Stimulated activated CD4-positive, alpha-beta T cell treated with anti-CD3 and anti-CD28 coated beads, Interleukin-1b, Interleukin-23, amount 100 ng/mL, for 24 hours (primary cell): ENCODE results near the gene GPR35.

ENCODE experiments used
- DNase-seq, 4 experiments: peaks; one replicate each; pipeline ENCODE4 v3.0.0-alpha.2; 2020; ENCODE audit warnings: low read depth in 4 of 4, low spot score in 1 of 4

GPR35 gene, protein sequence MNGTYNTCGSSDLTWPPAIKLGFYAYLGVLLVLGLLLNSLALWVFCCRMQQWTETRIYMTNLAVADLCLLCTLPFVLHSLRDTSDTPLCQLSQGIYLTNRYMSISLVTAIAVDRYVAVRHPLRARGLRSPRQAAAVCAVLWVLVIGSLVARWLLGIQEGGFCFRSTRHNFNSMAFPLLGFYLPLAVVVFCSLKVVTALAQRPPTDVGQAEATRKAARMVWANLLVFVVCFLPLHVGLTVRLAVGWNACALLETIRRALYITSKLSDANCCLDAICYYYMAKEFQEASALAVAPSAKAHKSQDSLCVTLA

DNA sequence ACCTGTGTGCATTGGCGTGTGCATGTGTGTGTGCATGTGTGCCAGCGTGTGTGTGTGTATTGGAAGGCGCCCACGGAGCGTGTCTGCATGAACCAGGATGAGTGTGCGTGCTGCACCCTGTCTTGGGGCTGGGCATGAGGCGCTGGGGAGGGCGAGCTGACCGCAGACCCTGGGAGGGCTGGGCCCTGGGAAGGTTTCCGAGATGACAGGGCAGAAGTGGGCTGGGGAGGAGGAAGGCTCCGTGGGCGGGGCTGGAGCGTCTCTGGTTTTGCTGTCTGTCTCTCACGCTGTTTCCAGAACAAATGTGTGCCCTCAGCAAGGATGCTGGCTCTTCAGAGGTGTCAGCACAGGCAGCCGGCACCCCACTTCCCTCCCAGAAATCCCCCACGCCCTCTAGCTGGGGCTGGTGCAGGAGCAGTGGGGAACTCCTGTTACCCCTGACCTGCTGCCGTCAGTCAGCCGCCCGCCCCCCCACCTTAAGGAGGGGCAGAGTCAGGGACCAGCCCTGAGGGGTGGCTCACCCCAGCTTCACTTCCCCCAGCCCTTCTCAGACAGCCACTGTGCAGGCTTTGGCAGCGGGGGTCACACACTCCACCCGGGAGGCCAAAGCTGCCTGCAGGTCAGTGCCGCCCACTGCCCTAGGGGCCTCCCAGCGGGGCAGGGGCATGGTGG, at the start of gene GPR35:
TSS of gene GPR35 (plus strand) at position 531 of the 672 bp plus-strand sequence. CDS start 4,473 bp downstream, outside the sequence.
- DNase-seq: peak; percentile 16 to 73 (median 48)

DNA sequence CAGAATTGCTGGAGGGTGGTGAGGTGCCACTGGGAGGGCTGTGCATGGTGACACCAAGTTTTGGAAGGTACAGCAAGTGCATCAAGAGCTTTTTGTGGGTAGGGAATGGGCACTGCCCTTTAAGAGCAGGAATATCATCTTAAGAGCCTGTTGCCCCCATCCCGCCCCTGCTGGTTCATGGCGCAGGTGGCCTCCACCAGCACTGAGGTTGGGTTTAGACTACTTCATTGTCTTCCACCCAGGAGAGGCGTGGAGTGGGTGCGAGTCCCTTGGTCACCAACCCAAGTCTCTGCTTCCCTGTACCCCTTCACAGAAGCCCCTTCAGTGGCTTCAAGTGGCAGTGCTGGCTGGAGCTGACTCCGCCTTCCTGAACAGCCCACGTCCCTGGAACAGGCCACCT, 49.2 kb upstream of the GPR35 start:
- no peak for DNase-seq

DNA sequence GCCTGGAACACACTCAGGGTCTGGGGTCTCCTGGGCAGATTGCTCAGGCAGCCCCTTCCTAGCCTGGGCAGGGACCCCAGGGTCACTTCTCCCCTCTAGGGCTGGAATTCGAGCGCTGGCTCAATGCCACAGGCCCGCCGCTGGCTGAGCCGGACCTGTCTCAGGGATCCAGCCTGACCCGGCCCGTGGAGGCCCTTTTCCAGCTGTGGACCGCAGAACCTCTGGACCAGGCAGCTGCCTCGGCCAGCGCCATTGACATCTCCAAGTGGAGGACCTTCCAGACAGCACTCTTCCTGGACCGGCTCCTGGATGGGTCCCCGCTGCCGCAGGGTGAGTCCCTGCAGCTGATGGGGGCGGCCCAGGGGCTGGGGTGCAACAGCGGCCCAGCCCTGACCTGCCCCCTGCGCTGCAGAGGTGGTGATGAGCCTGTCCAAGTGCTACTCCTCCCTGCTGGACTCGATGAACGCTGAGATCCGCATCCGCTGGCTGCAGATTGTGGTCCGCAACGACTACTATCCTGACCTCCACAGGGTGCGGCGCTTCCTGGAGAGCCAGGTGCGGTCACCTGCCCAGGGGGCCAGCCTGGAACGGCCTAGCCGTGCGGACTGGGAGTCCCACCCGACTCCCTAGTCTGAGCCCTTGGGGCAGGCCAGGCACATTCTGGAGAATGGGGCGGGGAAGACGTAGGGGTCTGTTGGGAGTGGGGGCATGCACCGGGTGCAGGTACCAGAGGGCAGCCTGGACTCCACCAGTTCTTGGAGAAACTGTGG, 48.7 kb upstream of the GPR35 start:
- DNase-seq: no peak

DNA sequence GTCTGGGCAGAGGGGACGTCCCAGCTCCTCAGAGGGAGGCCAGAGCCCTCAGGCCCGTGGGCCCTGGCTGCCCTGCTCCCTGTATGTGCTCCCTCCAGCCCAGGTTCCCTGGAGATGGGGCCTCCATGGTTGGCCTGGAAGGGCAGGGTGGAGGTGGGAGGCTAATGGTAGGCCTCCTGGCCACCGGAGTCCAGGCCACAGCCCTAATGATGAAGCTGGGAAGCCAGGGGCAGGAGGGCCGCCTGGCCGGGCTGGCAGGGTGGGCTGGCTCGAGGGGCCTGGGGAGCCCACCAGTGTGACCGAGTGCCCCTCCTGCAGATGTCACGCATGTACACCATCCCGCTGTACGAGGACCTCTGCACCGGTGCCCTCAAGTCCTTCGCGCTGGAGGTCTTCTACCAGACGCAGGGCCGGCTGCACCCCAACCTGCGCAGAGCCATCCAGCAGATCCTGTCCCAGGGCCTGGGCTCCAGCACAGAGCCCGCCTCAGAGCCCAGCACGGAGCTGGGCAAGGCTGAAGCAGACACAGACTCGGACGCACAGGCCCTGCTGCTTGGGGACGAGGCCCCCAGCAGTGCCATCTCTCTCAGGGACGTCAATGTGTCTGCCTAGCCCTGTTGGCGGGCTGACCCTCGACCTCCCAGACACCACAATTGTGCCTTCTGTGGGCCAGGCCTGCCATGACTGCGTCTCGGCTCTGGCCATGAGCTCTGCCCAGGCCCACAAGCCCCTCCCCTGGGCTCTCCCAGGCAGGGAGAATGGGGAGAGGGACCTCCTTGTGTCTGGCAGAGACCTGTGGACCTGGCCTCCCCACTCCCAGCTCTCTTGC, 47.8 kb upstream of the GPR35 start:
- no peak for DNase-seq

DNA sequence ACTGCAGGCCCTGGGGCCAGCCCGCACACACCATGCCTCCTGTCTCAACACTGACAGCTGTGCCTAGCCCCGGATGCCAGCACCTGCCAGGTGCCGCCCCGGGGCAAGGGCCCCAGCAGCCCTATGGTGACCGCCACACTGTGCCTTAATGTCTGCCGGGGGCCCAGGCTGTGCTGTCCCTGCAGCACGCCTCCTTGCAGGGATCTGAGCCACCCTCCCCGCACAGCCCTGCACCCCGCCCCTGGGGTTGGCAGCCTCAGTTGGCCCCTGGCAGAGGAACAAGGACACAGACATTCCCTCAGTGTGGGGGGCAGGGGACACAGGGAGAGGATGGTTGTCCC, 47.2 kb upstream of the GPR35 start:
- no peak for DNase-seq

DNA sequence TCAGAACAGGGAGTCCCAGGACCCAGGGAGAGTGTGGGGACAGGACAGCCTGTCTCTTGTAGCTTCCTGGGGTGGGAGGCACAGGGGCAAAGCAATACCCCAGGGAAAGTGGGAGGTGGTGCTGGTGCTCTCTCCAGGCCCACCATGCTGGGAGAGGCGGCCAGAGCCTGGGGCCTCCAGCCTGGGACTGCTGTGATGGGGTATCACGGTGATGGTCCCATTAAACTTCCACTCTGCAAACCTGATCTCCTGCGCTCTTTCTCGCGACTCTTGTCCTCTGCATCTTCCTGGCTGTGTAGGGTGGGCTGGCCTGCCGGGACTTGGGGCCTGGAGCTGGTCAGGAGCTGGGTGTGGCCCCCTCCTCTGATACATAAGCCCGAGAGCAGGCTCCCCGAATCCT, 46.8 kb upstream of the GPR35 start:
- no peak for DNase-seq

DNA sequence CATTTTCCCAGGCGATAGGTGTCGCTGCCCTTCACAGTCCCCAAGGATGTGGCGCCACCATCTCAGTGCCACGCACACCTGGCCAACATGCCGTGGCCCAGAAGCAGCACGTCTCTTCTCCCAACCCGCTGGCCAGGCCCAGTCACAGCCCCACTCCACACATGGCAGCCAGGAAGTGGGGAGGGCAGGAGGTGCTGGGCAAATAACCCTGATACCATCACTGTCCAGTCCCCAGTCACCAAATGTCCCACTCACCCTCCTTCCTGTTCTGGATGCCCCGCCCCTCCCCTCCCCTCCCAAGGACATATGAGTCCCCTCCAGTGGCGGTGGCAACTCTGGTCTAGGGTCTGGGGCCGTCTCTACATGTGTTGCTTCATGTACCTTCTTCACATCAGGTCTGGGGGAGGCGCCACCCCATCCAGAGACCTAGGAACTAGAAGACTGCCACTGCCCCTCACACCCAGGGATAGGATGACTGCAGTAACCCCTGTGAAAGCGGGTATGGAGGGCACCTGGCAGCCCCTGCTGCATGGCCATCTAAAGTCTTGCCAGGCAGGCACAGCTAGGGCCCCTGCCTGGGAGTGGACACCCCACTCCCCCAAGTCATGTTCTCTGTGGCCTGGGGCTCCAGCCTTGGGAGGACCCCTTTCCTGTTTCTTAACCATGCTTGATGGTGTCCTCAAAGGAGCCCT, 46.1 kb upstream of the GPR35 start:
- no peak for DNase-seq

DNA sequence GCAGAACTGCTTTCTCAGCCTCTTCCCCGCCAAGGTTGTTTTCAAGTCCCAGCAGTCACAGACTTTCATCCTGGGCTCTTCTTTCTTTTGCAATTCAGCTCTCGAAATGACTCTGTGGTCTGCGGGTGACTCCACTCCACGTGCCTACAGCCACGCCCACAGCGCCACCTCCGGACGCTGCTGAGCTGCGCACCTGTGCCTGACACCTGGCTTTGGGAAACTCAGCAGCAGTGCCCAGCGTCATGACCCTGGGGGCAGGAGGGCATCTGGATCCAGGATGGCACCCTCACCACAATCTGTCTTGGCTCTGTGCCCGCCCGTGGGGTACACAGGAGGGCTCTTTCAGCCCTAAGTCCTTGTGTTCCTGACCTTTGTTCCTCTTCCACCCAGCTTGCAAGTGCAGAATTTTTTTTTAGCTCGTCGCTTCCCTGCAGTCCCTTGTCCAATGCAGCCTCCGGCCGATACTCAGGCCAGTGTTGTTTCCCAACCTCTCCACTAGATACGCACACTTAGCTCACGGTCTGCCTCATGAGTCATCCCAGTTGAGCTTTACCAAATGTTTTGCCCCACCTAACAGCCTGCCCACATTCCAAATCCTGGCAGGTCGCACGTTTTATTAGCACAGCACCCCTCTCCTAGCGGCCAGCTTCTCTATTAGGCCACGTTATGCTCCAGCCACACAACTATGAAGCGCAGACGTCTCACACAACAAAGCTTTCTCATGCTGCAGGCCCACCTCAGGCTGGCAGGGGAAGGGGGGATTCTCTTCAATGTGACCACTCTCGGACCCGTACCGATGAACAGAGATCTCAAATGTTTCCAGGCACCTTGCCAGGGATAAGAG, 45.3 kb upstream of the GPR35 start:
- DNase-seq: peak in 3 of 4 experiments; percentile 53 to 65 (median 53)

DNA sequence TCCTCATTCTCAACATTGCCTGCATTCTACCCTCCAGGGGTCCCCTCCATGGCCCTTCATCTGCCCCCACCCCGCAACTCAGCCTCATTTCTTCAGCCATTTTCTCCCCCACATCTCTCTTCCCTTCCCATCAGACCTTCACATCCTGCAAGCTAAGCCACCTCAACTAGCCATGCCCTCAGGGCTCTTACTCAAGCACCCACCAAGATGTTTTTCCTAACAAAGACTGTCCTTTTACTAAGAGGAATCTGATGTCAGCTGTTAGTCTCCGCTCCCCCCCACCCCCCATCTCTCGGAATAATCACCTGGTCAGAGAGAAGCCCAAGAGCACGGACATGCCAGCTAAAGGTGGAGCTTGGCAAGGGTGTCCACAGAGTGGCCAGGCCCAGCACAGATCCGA, 43.5 kb upstream of the GPR35 start:
- DNase-seq: no peak

DNA sequence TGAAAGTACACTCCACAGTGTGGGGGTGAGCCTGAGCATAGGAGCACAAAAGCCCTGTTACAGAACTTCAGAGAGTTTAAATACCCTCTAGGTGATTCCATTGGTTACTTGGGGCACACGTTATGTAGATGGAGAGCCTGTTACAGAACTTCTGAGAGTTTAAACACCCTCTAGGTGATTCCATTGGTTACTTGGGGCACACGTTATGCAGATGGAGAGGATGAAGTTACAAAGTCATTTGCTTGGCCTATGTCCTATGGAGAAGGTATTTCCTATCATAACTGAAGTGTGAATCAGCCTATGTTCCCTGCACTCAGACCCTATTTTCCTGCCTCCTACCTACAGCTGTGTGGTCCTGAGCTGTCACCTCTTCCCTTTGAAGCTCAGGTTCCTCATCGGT, 42.5 kb upstream of the GPR35 start:
- no peak for DNase-seq

DNA sequence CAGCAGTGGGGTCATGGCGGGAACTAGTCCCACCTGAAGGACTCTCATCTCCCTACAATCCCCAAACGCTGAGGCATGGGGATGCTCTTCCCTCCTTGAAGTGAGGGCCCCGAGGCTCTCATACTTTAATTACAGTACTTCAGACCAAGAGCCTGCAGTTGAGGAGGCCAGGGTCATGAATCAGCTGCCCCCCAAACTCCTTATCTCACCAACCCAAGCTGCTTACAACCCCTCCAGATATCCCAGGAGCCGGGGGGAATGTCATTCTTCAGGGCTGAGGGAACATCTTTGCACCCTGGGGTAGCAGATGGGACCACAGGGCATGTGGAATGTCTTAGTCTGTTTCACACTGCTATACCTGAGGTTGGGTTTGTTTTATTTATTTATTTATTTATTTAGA, 41.5 kb upstream of the GPR35 start:
- DNase-seq: no peak

DNA sequence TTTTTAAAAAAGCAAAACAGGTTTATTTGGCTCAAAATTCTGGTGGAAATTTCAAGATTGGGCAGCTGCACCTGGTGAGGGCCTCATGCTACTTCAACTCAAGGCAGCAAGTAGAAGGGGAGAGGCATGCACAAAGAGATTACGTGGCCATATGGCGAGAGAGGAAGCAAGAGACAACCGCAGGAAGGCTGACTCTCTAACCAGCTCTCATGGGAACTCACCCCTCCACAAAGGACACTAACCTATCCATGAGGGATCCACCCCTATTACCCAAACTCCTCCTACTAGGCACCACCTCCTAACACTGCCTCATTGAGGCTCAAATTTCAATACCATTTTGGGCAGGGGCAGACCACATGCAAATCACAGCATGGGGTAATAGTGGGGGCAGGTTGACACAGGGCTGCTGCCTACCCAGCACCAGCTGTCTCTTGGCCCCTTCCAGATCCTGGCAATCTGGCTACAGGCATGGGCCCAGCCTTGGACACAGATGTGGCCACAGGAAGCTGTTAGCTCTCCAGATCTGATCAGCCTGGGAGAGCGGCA, 40.7 kb upstream of the GPR35 start:
- DNase-seq: no peak

DNA sequence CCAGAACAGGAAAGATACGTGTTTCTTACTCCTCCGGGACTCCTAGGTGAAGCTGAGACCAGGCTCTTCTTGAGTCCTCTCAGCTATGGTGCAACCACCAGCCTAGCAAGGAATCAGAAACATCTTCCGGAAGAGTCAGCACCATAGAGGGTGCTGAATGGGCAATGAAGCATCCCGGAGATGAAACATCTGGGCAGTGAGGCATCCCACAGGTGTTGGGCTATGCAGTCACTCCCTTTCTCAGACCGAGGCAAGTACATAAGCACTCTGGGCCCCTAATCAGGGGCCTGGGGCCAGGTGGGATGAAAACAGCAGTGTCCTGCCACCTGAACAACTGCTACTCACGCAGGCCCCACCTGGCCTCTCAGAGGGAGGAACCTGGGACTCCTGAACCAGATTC, 40.2 kb upstream of the GPR35 start:
- DNase-seq: no peak

DNA sequence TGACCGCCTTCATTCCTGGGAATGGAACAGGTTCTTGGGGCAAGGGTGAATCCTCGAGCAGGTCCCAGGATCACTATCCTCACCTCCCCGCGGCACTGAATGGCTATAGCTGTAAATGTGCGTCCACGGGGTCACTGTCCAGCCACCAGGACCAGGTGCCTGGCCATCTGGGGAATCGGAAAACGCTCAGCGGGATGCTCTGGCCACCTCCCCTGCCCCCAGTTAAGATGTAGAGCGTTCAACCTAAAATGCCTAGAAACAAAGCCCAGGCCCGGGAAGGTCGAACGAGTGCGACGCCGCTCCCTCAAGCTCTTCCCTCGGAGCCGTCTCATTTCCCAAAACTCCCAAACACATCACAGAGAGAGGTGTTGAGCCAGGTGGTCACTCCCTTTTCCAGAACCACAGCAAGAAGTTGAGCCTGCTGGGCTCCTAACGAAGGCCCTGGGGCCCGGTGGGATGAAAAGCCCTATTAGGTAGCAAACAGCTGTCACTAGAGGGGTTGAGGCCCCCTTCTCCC, 39.5 kb upstream of the GPR35 start:
- DNase-seq: no peak

DNA sequence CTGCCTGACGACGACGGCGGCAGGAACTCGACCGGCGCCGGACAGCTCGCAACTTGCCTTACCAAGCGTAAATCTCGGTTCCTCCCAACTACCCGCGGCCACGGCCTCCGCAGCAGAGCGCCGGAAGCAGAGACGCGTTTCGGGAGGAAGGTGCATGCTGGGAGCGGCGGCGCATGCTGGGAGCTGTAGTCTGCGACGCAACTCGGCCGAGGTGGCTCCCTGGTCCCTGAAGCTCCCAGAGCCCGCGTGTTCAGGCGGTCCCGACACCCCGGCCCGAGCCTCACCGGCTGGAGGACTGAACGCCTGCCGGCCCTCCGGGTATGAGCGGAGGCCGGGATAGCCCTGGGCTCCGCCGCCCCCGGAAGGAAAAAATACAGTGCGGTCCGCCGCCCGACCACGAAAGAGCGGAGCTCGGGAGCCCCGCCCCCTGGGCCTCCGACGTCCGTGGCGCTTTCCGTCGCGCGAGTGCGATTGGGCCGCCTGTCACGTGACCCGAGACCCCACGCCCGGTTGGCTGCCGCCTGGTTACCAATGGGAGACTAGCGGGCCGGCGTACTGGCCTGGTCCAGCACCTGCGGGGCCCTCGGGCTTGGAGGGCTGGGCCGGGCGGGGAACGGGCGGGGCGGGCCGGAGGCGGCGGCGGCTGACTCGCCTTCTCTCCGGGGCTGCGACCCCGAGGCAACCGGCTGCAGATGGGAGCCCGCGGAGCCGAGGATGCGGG, 38.9 kb upstream of the GPR35 start, which contains the start of gene CAPN10:
TSS of gene CAPN10 (plus strand) at position 537 of the 721 bp plus-strand sequence. CDS start at position 715, 178 bp downstream.
- DNase-seq: peak; percentile 87 to 95 (median 93)

DNA sequence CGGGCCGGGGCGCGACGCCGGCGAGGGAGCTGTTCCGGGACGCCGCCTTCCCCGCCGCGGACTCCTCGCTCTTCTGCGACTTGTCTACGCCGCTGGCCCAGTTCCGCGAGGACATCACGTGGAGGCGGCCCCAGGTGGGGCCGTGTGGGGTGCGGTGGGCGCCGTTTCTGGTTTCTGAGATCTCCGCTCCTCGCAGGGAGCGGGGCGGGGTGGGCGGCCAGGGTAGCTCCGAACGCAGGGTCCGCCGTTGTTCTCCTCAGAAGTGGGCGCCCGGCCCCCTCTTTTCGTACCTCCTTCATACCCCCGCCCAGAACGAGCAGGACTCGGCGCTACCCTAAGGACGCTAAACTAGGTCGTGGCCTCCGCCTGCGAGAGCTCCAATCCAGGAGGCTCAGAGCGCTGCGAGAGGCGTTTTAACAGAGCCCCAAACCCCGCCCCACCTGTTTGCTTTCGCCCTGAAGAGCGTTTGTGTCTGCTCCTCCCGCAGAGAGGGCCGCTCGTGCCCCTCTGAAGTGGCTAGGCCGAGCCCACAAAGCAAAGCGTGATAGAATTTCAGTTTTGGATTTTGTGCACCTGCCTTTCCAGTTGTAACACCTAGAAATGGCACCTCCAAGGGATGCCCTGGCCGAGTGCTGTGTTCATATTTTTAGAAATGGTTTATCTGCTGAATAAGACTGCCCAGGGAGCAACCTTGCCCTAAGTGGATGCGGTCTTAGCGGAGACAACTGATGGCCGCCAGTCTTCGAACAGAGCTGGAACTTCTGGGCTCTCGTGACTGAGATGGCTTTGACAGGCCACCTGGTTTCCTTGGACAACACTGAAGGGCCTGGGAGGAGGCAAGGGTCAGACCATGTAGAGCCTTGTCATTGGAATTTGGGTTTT, 38.1 kb upstream of the GPR35 start:
- peak in 1 of 4 experiments; percentile 34 for DNase-seq

DNA sequence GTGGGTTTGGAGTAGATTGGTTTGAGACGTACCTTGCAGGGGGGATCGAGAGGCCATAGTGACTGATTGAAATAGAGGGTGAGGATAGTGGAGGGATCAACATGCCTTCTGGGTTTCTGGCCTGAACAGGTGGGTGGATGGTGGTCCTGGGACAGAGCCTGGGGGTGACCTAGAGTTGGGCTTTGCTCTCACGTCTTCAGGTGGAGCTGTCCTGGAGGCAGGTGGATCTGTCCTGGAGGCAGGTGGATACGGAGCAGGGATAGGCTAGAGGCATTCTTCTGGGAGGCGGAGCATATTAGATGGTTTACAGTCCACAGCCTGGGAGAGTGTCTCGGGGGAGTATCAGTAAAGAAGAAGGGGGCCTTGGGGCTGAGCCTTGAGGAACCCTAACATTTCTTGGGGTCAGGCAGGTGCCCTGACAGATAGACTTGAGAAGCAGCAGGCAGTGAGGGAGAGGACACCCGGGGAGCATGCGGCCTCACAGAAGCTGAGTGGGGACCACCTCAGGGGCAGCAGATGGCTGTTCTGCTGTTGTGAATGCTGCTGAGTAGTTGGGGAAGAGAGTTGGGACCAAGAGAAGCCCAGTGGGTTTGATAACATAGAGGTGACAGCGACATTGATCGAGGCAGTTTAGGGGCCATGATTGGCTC, 37.1 kb upstream of the GPR35 start:
- DNase-seq: no peak
